Adrenal gland (tissue), 12 donors: ENCODE measurements around the gene TARDBP. TPM values are rescaled to one million over a fixed set of nuclear protein-coding genes. Genes with fewer than 3 reads are reported as not detected.
"Not testable (repeated sequence)": the region's sequence is repeated elsewhere in the genome, so short reads cannot be mapped to it uniquely, and the experiment has no call there.

Experiments used
- DNase-seq, 7 donors: peaks; one replicate each; pipeline ENCODE4 v3.0.0-alpha.2; 2019 to 2020
- H3K27ac ChIP-seq, 5 donors: fragments of 200-600 bp; sonication (generic) in 4 of 5; 1 replicate in 3 of 5; 2 replicates in 2 of 5; pipeline versions ENCODE4 v1.5.1 to v1.8.0; 2016 to 2020; ENCODE audit warnings: mild to moderate bottlenecking in 1 of 5
- H3K27me3 ChIP-seq: fragments of 200-600 bp; 2 replicates; pipeline ENCODE4 v1.8.0; 2021
- H3K36me3 ChIP-seq, 2 donors: fragments of 200-600 bp; replicated peaks in 1 of 2; 1 replicate in 1 of 2; 2 replicates in 1 of 2; pipeline versions ENCODE4 v1.5.1 to v1.8.0; 2018 to 2022
- H3K4me1 ChIP-seq, 2 donors: fragments of 200-600 bp; replicated peaks in 1 of 2; 1 replicate in 1 of 2; 2 replicates in 1 of 2; pipeline versions ENCODE4 v1.5.1 to v1.8.0; 2018 to 2021
- H3K4me3 ChIP-seq, 4 donors: fragments of 200-600 bp; sonication (generic) in 3 of 4; one replicate each; pipeline ENCODE4 v1.5.1; 2016 to 2018
- H3K9me3 ChIP-seq, 3 donors: fragments of 200-600 bp; sonication (generic) in 1 of 3; replicated peaks in 1 of 3; 1 replicate in 2 of 3; 2 replicates in 1 of 3; pipeline versions ENCODE4 v1.5.1 to v1.8.0; 2016 to 2021
- CTCF ChIP-seq, 6 experiments: fragments of 450-650 bp in 4 of 6; fragments of 200-600 bp in 2 of 6; sonication (generic) in 1 of 6; IDR thresholded peaks; 1 replicate in 5 of 6; 2 replicates in 1 of 6; pipeline versions ENCODE4 v1.5.1 to v1.8.0; 2016 to 2021; ENCODE audit warnings: antibody characterized with exemption in 6 of 6, mild to moderate bottlenecking in 2 of 6, moderate library complexity in 1 of 6
- POLR2A ChIP-seq, 2 donors: fragments of 450-650 bp; IDR thresholded peaks; one replicate each; pipeline ENCODE4 v1.6.1; 2017; ENCODE audit warnings: antibody characterized with exemption in 2 of 2, mild to moderate bottlenecking in 2 of 2, moderate library complexity in 1 of 2
- WGBS, 4 donors: extraction: QIAGEN DNeasy Blood & Tissue Kit in 2 of 4; methylation state at CpG; one replicate each; pipeline versions ENCODE4 v1.1.5 to v1.1.7; 2013 to 2017; 5-methylcytosine and 5-hydroxymethylcytosine counted together
- intact Hi-C, 2 donors: fragments of 100-400 bp; cut with DNase I; formaldehyde crosslinking; loops; one replicate each; pipeline versions ENCODE4 v1.14.1 to v1.15.0; 2022 to 2023
- polyA plus RNA-seq, 3 donors: library from polyadenylated mRNA; stranded (reverse); fragments of 200-250 nt in 2 of 3; fragments of 350-450 nt in 1 of 3; fragmentation: Illumina TruSeq in 1 of 3; extraction: RNeasy Lipid Tissue Mini Kit (QIAGEN cat#74804) in 1 of 3; gene quantifications; one replicate each; pipeline ENCODE4 v1.2.3, GENCODE V29; 2013 to 2014
- total RNA-seq, 9 donors: library from RNA; depleted of rRNA in 4 of 9; stranded (reverse); fragments of >200 nt in 4 of 9; fragments of 120-200 nt in 1 of 9; fragmentation: NEBNext Ultra II Directional in 1 of 9; extraction: Animal tissue kit (Norgen Biotek cat#: 25700) in 1 of 9; gene quantifications; one replicate each; pipeline versions ENCODE4 v1.1.0 to v1.2.4, GENCODE V29; 2013 to 2023
- donor health status: healthy with polysubstance abuse.
- donor health status: Bipolar disorder and iron deficiency.
- donor health status: DM: yes; HTN: yes; CAD: no.
- donor health status: DM: no; HTN: no; CAD: no.
- donor health status: DM: no; HTN: no; CAD: no.
- donor health status: DM: yes; HTN: yes; CAD: no.

Gene TARDBP
- total and polyA plus RNA-seq, 12 donors, result 45.1 to 324 (median 111) TPM

GRCh38 chr1:11039351-11040104, 27.1 kb downstream of the TARDBP start:
- Histone ChIP-seq H3K27ac (no peak overlapping the region), H3K4me1 (no peaks in the 10 kb centered on the region), H3K36me3 (no peaks in the 10 kb centered on the region), H3K27me3 (no peaks in the 10 kb centered on the region), H3K9me3 (no peaks in the 10 kb centered on the region), H3K4me3 (no peak overlapping the region)
- intact Hi-C loops, result loop anchor here (5.0 to 10.0 kb wide), 2 partner anchors 603 to 605 kb away; no protein-coding TSS in a partner anchor
- WGBS, 4 donors, result 44 to 70% (median 54%) methylated on average over 2 of the region's 2 CpGs
- no peak for TF ChIP-seq CTCF (IDR thresholded peaks at IDR 0.05)
- no peak for TF ChIP-seq POLR2A (IDR thresholded peaks at IDR 0.05)
- DNase-seq, result no peak

- intact Hi-C loops, result loop anchor here in 1 of 2 donors (10.0 kb wide), 1 partner anchor 605 kb away; no protein-coding TSS in a partner anchor
Measured at GRCh38 chr1:11040105-11040429, 27.6 kb downstream of the TARDBP start.

GRCh38 chr1:11041048-11041447, 28.6 kb downstream of the TARDBP start:
- Histone ChIP-seq H3K27me3 (no peaks in the 10 kb centered on the region), H3K9me3 (no peaks in the 10 kb centered on the region), H3K4me1 (no peaks in the 10 kb centered on the region), H3K27ac (no peak overlapping the region), H3K4me3 (no peak overlapping the region), H3K36me3 (no peaks in the 10 kb centered on the region)
- intact Hi-C loops, result loop anchor here in 1 of 2 donors (10.0 kb wide), 1 partner anchor 604 kb away; no protein-coding TSS in a partner anchor
- no peak for DNase-seq
- TF ChIP-seq POLR2A (IDR thresholded peaks at IDR 0.05), result no peak
- no peak for TF ChIP-seq CTCF (IDR thresholded peaks at IDR 0.05)

More at GRCh38 chr1:11040105-11040429, 27.6 kb downstream of the TARDBP start:
- 79 to 88% (median 83%) methylated on average over 7 of the region's 7 CpGs for WGBS, 4 donors
- H3K27me3 ChIP-seq, H3K27ac ChIP-seq, H3K9me3 ChIP-seq, H3K4me3 ChIP-seq, H3K36me3 ChIP-seq, H3K4me1 ChIP-seq: not testable (repeated sequence)
- DNase-seq, result peak in 1 of 7 donors; percentile 6

GRCh38 chr1:11042065-11042464, 29.6 kb downstream of the TARDBP start:
- Histone ChIP-seq H3K4me1 (no peaks in the 10 kb centered on the region), H3K27ac (no peak overlapping the region), H3K9me3 (no peaks in the 10 kb centered on the region), H3K4me3 (no peak overlapping the region), H3K27me3 (no peaks in the 10 kb centered on the region), H3K36me3 (no peaks in the 10 kb centered on the region)
- 75 to 82% (median 78%) methylated on average over 3 of the region's 3 CpGs for WGBS, 4 donors
- intact Hi-C loops, result loop anchor here in 1 of 2 donors (10.0 kb wide), 1 partner anchor 603 kb away; no protein-coding TSS in a partner anchor
- TF ChIP-seq POLR2A (IDR thresholded peaks at IDR 0.05) (no peak), CTCF (IDR thresholded peaks at IDR 0.05) (no peak)
- DNase-seq, result no peak
